MM.1S (cell line): ENCODE results near the gene PPP1R9B.

ENCODE experiments used
- DNase-seq: peaks from one replicate; pipeline ENCODE4 v3.0.0-alpha.2; 2015
- H2AFZ ChIP-seq: fragments of 300-600 bp; sonication (generic); 2 replicates; pipeline ENCODE4 v1.6.0; 2016; ENCODE audit warnings: antibody characterized with exemption, low read length
- H3F3A ChIP-seq: fragments of 300-600 bp; sonication (generic); 2 replicates; pipeline ENCODE4 v1.6.1; 2016; ENCODE audit warnings: mild to moderate bottlenecking, antibody characterized with exemption, low read length, moderate library complexity, mixed read lengths; ENCODE audit not compliant: insufficient read depth
- H3K27ac ChIP-seq: fragments of 300-600 bp; sonication (generic); 2 replicates; pipeline ENCODE4 v1.5.1; 2016; ENCODE audit warnings: mild to moderate bottlenecking, low read length
- H3K27me3 ChIP-seq: fragments of 300-600 bp; sonication (generic); replicated peaks from 2 replicates; pipeline ENCODE4 v1.6.0; 2016; ENCODE audit warnings: low read length; ENCODE audit not compliant: insufficient read depth
- H3K36me3 ChIP-seq: fragments of 300-600 bp; sonication (generic); replicated peaks from 2 replicates; pipeline ENCODE4 v1.6.1; 2016; ENCODE audit warnings: mild to moderate bottlenecking, low read length, mixed read lengths; ENCODE audit not compliant: insufficient read depth
- H3K4me1 ChIP-seq: fragments of 300-600 bp; sonication (generic); 2 replicates; pipeline ENCODE4 v1.6.1; 2016; ENCODE audit warnings: low read length, mixed read lengths
- H3K4me2 ChIP-seq: fragments of 300-600 bp; sonication (generic); 2 replicates; pipeline ENCODE4 v1.6.0; 2016; ENCODE audit warnings: low read depth, low read length
- H3K4me3 ChIP-seq: fragments of 300-600 bp; sonication (generic); 2 replicates; pipeline ENCODE4 v1.5.1; 2016; ENCODE audit warnings: low read length, mixed read lengths
- H3K79me2 ChIP-seq: fragments of 300-600 bp; sonication (generic); 2 replicates; pipeline ENCODE4 v1.6.1; 2016; ENCODE audit warnings: mixed run types, low read length, mixed read lengths
- H3K9ac ChIP-seq: fragments of 300-600 bp; sonication (generic); 2 replicates; pipeline ENCODE4 v1.6.1; 2016; ENCODE audit warnings: low read length, mixed read lengths
- H3K9me2 ChIP-seq: fragments of 300-600 bp; sonication (generic); replicated peaks from 2 replicates; pipeline ENCODE4 v1.6.1; 2016; ENCODE audit warnings: mild to moderate bottlenecking, low read length, mixed read lengths; ENCODE audit not compliant: insufficient read depth
- H3K9me3 ChIP-seq: fragments of 300-600 bp; sonication (generic); replicated peaks from 2 replicates; pipeline ENCODE4 v1.6.1; 2016; ENCODE audit warnings: mild to moderate bottlenecking, low read length, mixed read lengths; ENCODE audit not compliant: insufficient read depth
- H4K20me1 ChIP-seq: fragments of 300-600 bp; sonication (generic); 2 replicates; pipeline ENCODE4 v1.6.1; 2016; ENCODE audit warnings: mild to moderate bottlenecking, low read length, moderate library complexity, mixed read lengths; ENCODE audit not compliant: insufficient read depth
- EZH2 ChIP-seq: fragments of 300-600 bp; sonication (generic); optimal IDR thresholded peaks from 2 replicates; pipeline ENCODE3; 2017; ENCODE audit warnings: low read depth, mild to moderate bottlenecking, antibody characterized with exemption, low read length, mixed read lengths
- EZH2phosphoT487 ChIP-seq: fragments of 300-600 bp; sonication (generic); IDR thresholded peaks from 2 replicates; pipeline ENCODE4 v1.6.1; 2018; ENCODE audit warnings: antibody characterized with exemption, low read length
- TF ChIP-seq, protein P1 (sequence below): fragments of 300-600 bp; sonication (generic); IDR thresholded peaks from 2 replicates; pipeline ENCODE4 v1.5.1; 2016; ENCODE audit warnings: antibody characterized with exemption, low read length, mixed read lengths

Gene PPP1R9B

DNA sequence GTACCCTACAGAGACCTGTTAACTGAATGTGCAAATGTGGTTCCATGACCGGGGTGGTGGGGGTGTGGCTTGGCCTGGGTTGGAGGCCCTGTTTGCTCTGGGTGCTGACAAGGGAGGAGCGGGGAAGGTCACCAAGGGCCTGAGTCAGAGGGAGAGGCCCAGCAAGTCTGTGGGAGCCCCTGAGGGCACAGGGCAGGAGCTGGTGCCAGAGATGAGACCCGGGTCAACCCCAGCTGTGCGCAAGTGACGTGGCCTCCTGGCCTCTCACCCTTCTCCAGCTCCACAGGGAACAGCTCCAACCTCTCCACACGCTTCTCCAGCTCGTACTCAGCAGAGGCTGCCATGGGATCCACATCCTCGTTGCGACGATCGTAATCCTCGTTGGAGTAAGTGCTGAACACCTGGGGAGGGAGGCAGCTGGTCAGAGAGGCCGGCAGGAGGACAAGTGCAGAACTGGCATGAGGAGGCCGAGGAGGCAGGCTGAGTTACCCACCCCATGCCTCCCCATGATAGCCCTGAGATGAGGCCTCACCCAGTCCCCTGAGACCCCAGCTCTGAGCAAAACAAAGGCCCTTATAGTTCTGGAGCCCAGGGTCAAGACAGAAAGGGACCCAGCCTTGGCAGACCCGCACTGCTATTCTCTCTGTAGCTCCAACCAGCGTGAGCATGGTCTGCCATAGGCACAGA, 5.5 kb downstream of the PPP1R9B start:
- H4K20me1 ChIP-seq: no peaks in the 10 kb centered on the region
- no peak for DNase-seq
- peaks cover 82% of the 10 kb centered on the region for H3K79me2 ChIP-seq
- no peaks in the 10 kb centered on the region for H3K9me3 ChIP-seq
- H3K27ac ChIP-seq: no peak overlapping the region
- no peak for TF ChIP-seq EZH2
- TF ChIP-seq, protein P1, sequence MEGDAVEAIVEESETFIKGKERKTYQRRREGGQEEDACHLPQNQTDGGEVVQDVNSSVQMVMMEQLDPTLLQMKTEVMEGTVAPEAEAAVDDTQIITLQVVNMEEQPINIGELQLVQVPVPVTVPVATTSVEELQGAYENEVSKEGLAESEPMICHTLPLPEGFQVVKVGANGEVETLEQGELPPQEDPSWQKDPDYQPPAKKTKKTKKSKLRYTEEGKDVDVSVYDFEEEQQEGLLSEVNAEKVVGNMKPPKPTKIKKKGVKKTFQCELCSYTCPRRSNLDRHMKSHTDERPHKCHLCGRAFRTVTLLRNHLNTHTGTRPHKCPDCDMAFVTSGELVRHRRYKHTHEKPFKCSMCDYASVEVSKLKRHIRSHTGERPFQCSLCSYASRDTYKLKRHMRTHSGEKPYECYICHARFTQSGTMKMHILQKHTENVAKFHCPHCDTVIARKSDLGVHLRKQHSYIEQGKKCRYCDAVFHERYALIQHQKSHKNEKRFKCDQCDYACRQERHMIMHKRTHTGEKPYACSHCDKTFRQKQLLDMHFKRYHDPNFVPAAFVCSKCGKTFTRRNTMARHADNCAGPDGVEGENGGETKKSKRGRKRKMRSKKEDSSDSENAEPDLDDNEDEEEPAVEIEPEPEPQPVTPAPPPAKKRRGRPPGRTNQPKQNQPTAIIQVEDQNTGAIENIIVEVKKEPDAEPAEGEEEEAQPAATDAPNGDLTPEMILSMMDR: no peak
- TF ChIP-seq EZH2phosphoT487: no peak
- no peaks in the 10 kb centered on the region for H3K27me3 ChIP-seq
- no peaks in the 10 kb centered on the region for H3K36me3 ChIP-seq
- 0 out of 2 replicates have a peak, but pooled peaks cover 5% of the 10 kb centered on the region for H3K4me1 ChIP-seq
- no peak overlapping the region for H3K4me2 ChIP-seq
- H3K9me2 ChIP-seq: no peaks in the 10 kb centered on the region
- H3F3A ChIP-seq: peaks cover 3% of the 10 kb centered on the region; the same call in 1 of the 2 replicates
- H3K9ac ChIP-seq: no peak overlapping the region
- H3K4me3 ChIP-seq: no peak overlapping the region
- H2AFZ ChIP-seq: no peak overlapping the region

DNA sequence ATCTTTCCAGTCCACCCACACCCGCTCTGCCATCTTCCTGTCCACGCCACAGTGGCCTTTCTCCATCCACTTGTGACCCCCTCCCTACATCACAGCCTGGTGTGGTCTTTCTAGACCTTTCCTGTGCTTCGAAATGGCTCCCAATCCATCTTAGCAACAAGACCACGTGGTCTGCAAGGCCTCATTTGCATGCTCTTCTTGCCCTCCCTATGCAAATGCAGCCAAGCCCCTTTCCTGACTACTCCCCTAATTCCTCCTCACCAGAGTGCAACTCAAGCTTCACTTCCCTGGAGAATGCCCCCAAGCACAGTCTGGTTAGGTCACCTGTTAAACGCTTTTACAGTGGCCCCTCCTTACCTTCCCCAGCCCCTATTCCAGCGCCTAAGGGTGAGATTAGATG, 6.1 kb downstream of the PPP1R9B start:
- no peak for DNase-seq
- Histone ChIP-seq H2AFZ (no peak overlapping the region), H3F3A (peaks cover 4% of the 10 kb centered on the region; the same call in 1 of the 2 replicates), H3K9me2 (no peaks in the 10 kb centered on the region), H3K9me3 (no peaks in the 10 kb centered on the region), H4K20me1 (no peaks in the 10 kb centered on the region), H3K4me1 (0 out of 2 replicates have a peak, but pooled peaks cover 5% of the 10 kb centered on the region), H3K4me2 (no peak overlapping the region), H3K27ac (no peak overlapping the region), H3K27me3 (no peaks in the 10 kb centered on the region), H3K9ac (no peak overlapping the region), H3K36me3 (no peaks in the 10 kb centered on the region), H3K4me3 (no peak overlapping the region), H3K79me2 (peaks cover 80% of the 10 kb centered on the region)
- TF ChIP-seq EZH2phosphoT487 (no peak), EZH2 (no peak)
- TF ChIP-seq, protein P1: no peak

- Histone ChIP-seq H3K79me2 (peaks cover 79% of the 10 kb centered on the region), H3K9me3 (no peaks in the 10 kb centered on the region), H3K27ac (no peak overlapping the region), H3K4me1 (0 out of 2 replicates have a peak, but pooled peaks cover 5% of the 10 kb centered on the region), H2AFZ (no peak overlapping the region), H3K27me3 (no peaks in the 10 kb centered on the region), H3K9me2 (no peaks in the 10 kb centered on the region), H3K36me3 (peaks cover 6% of the 10 kb centered on the region), H3K4me3 (no peak overlapping the region), H4K20me1 (no peaks in the 10 kb centered on the region), H3K9ac (no peak overlapping the region), H3F3A (peaks cover 4% of the 10 kb centered on the region; the same call in 1 of the 2 replicates), H3K4me2 (no peak overlapping the region)
- no peak for DNase-seq
- no peak for TF ChIP-seq EZH2
- TF ChIP-seq, protein P1: no peak
- no peak for TF ChIP-seq EZH2phosphoT487
Measured at GRCh38 chr17:50143461-50144176, 6.9 kb downstream of the PPP1R9B start.
